ENCODE data around the gene DNAH6. TPM values are rescaled to one million over a fixed set of nuclear protein-coding genes. Genes with fewer than 3 reads are reported as not detected.
"Not testable (repeated sequence)": the region's sequence is repeated elsewhere in the genome, so short reads cannot be mapped to it uniquely, and the experiment has no call there.

DNAH6 gene
- total RNA-seq, 1 donor from 2014 or later: 1.6 TPM

GRCh38 chr2:84497285-84497684, 19.0 kb upstream of the DNAH6 start:
- DNase-seq (ENCODE audit: low read depth): no peak

GRCh38 chr2:84498150-84498799, 18.0 kb upstream of the DNAH6 start:
- DNase-seq (ENCODE audit: low read depth): no peak

GRCh38 chr2:84511024-84511423, 5.3 kb upstream of the DNAH6 start:
- DNase-seq (ENCODE audit: low read depth): not testable (repeated sequence)

- DNase-seq (ENCODE audit: low read depth): no peak
Observed at GRCh38 chr2:84515788-84516187, 510 bp upstream of the DNAH6 start.

- no peak for DNase-seq (ENCODE audit: low read depth)
Observed at GRCh38 chr2:84519332-84519957, 3.1 kb downstream of the DNAH6 start.

GRCh38 chr2:84526562-84526961, 10.3 kb downstream of the DNAH6 start:
- no peak for DNase-seq (ENCODE audit: low read depth)

- peak; percentile 5 for DNase-seq (ENCODE audit: low read depth)
Observed at GRCh38 chr2:84527137-84528129, 11.1 kb downstream of the DNAH6 start.

GRCh38 chr2:84532291-84532690, 16.0 kb downstream of the DNAH6 start:
- no peak for DNase-seq (ENCODE audit: low read depth)

- DNase-seq (ENCODE audit: low read depth): no peak
Observed at GRCh38 chr2:84534225-84534624, 17.9 kb downstream of the DNAH6 start.

- DNase-seq (ENCODE audit: low read depth): no peak
Observed at GRCh38 chr2:84537251-84537650, 21.0 kb downstream of the DNAH6 start.

GRCh38 chr2:84539729-84540128, 23.4 kb downstream of the DNAH6 start:
- DNase-seq (ENCODE audit: low read depth): no peak

- no peak for DNase-seq (ENCODE audit: low read depth)
Observed at GRCh38 chr2:84545005-84545404, 28.7 kb downstream of the DNAH6 start.

GRCh38 chr2:84546551-84546950, 30.3 kb downstream of the DNAH6 start:
- DNase-seq (ENCODE audit: low read depth): no peak

- no peak for DNase-seq (ENCODE audit: low read depth)
Observed at GRCh38 chr2:84548303-84548702, 32.0 kb downstream of the DNAH6 start.

GRCh38 chr2:84550916-84551315, 34.6 kb downstream of the DNAH6 start:
- no peak for DNase-seq (ENCODE audit: low read depth)

GRCh38 chr2:84551526-84551925, 35.2 kb downstream of the DNAH6 start:
- DNase-seq (ENCODE audit: low read depth): not testable (repeated sequence)

GRCh38 chr2:84556190-84556589, 39.9 kb downstream of the DNAH6 start:
- no peak for DNase-seq (ENCODE audit: low read depth)

GRCh38 chr2:84559838-84560237, 43.5 kb downstream of the DNAH6 start:
- DNase-seq (ENCODE audit: low read depth): no peak

GRCh38 chr2:84579661-84580060, 63.4 kb downstream of the DNAH6 start:
- no peak for DNase-seq (ENCODE audit: low read depth)

- DNase-seq (ENCODE audit: low read depth): no peak
Observed at GRCh38 chr2:84603911-84604310, 87.6 kb downstream of the DNAH6 start.

- peak; percentile 8 for DNase-seq (ENCODE audit: low read depth)
Observed at GRCh38 chr2:84613082-84613481, 96.8 kb downstream of the DNAH6 start.

GRCh38 chr2:84619794-84620371, 103.6 kb downstream of the DNAH6 start:
- DNase-seq (ENCODE audit: low read depth): no peak
